PC-3 (cell line): ENCODE measurements around the gene TBPL1.

Experiments
- CTCF ChIP-seq: fragments of 300-600 bp; sonication (generic); conservative IDR thresholded peaks from 2 replicates; pipeline ENCODE4 v1.5.1; 2017; ENCODE audit warnings: antibody characterized with exemption, low read depth, mild to moderate bottlenecking, low read length
- EZH2 ChIP-seq: fragments of 300-600 bp; sonication (generic); IDR thresholded peaks from one replicate; pipeline ENCODE4 v1.6.1; 2017; ENCODE audit warnings: antibody characterized with exemption, mild to moderate bottlenecking, low read length; ENCODE audit not compliant: unreplicated experiment
- EZH2phosphoT487 ChIP-seq: fragments of 300-600 bp; sonication (generic); IDR thresholded peaks from 2 replicates; pipeline ENCODE4 v1.6.1; 2018; ENCODE audit warnings: mild to moderate bottlenecking, antibody characterized with exemption, low read length, borderline replicate concordance

- TF ChIP-seq CTCF (no peak), EZH2 (no peak), EZH2phosphoT487 (no peak)
Observed at GRCh38 chr6:133957227-133957626, 4.2 kb downstream of the TBPL1 start.
